GM23248 (cell line): ENCODE measurements around the gene RIPPLY1.

Source experiments
- EZH2 ChIP-seq: fragments of 200-600 bp; sonication (generic); IDR thresholded peaks from 2 replicates; pipeline ENCODE4 v1.6.1; 2018; ENCODE audit warnings: antibody characterized with exemption, mild to moderate bottlenecking; ENCODE audit not compliant: insufficient read depth, poor library complexity, severe bottlenecking
- EZH2phosphoT487 ChIP-seq: fragments of 200-600 bp; sonication (generic); IDR thresholded peaks from 2 replicates; pipeline ENCODE4 v1.6.1; 2018; ENCODE audit warnings: antibody characterized with exemption, moderate library complexity, mild to moderate bottlenecking, low read depth; ENCODE audit not compliant: insufficient read depth

GRCh38 chrX:106901341-106901740 lies 1.8 kb downstream of the RIPPLY1 start:
- TF ChIP-seq EZH2 (no peak), EZH2phosphoT487 (no peak)
